HG03196 (cell line): ENCODE results near the gene CMTR2.
"Not testable (repeated sequence)": the region's sequence is repeated elsewhere in the genome, so short reads cannot be mapped to it uniquely, and the experiment has no call there.

Source experiments
- ATAC-seq: cut with Tn5 transposase; IDR thresholded peaks from one replicate; pipeline ENCODE4 v1.9.1; 2021; ENCODE audit not compliant: unreplicated experiment

CMTR2 gene

GRCh38 chr16:71288890-71289731, at the start of gene CMTR2:
Gene CMTR2, minus strand, starts transcription at chr16:71289402. Its CDS starts 3,482 bp downstream, at chr16:71285920.
- ATAC-seq: peak; percentile 93

- no peak for ATAC-seq
Observed at GRCh38 chr16:71338632-71339031, 49.4 kb upstream of the CMTR2 start.

- no peak for ATAC-seq
Observed at GRCh38 chr16:71338193-71338592, 49.0 kb upstream of the CMTR2 start.

GRCh38 chr16:71337631-71338030, 48.4 kb upstream of the CMTR2 start:
- no peak for ATAC-seq

GRCh38 chr16:71328151-71328550, 38.9 kb upstream of the CMTR2 start:
- no peak for ATAC-seq

GRCh38 chr16:71327720-71328119, 38.5 kb upstream of the CMTR2 start:
- ATAC-seq: no peak

- ATAC-seq: no peak
Observed at GRCh38 chr16:71319999-71320398, 30.8 kb upstream of the CMTR2 start.

GRCh38 chr16:71315269-71315668, 26.1 kb upstream of the CMTR2 start:
- no peak for ATAC-seq

- ATAC-seq: not testable (repeated sequence)
Observed at GRCh38 chr16:71313591-71313990, 24.4 kb upstream of the CMTR2 start.

- ATAC-seq: no peak
Observed at GRCh38 chr16:71311553-71312158, 22.5 kb upstream of the CMTR2 start.

- ATAC-seq: no peak
Observed at GRCh38 chr16:71303938-71304337, 14.7 kb upstream of the CMTR2 start.

GRCh38 chr16:71297341-71297634, 8.1 kb upstream of the CMTR2 start:
- ATAC-seq: no peak

- ATAC-seq: no peak
Observed at GRCh38 chr16:71296584-71297340, 7.6 kb upstream of the CMTR2 start.

GRCh38 chr16:71295950-71296349, 6.7 kb upstream of the CMTR2 start:
- ATAC-seq: no peak

- no peak for ATAC-seq
Observed at GRCh38 chr16:71293919-71294318, 4.7 kb upstream of the CMTR2 start.

- ATAC-seq: not testable (repeated sequence)
Observed at GRCh38 chr16:71292095-71292494, 2.9 kb upstream of the CMTR2 start.

GRCh38 chr16:71289732-71290062, 495 bp upstream of the CMTR2 start:
- no peak for ATAC-seq

GRCh38 chr16:71288570-71288889, 672 bp downstream of the CMTR2 start:
- no peak for ATAC-seq

- no peak for ATAC-seq
Observed at GRCh38 chr16:71287911-71288310, 1.3 kb downstream of the CMTR2 start.

- no peak for ATAC-seq
Observed at GRCh38 chr16:71287454-71287853, 1.7 kb downstream of the CMTR2 start.

GRCh38 chr16:71283612-71284011, 5.6 kb downstream of the CMTR2 start:
- ATAC-seq: no peak

GRCh38 chr16:71282943-71283342, 6.3 kb downstream of the CMTR2 start:
- no peak for ATAC-seq
